Muscle layer of duodenum (tissue), 2 donors: ENCODE measurements around the gene MOB2.
"Not testable (repeated sequence)": the region's sequence is repeated elsewhere in the genome, so short reads cannot be mapped to it uniquely, and the experiment has no call there.

ENCODE experiments used
- H3K27ac ChIP-seq: one replicate; pipeline ENCODE4 v1.7.0; 2013; ENCODE audit warnings: mild to moderate bottlenecking, low read length
- H3K27me3 ChIP-seq: one replicate; pipeline ENCODE4 v1.7.0; 2013; ENCODE audit warnings: low read depth, mild to moderate bottlenecking, control low read depth, low read length
- H3K36me3 ChIP-seq, 2 donors: one replicate each; pipeline ENCODE4 v1.7.0; 2013; ENCODE audit warnings: low read length in 2 of 2, control low read depth in 1 of 2, mild to moderate bottlenecking in 1 of 2; ENCODE audit not compliant: insufficient read depth in 2 of 2, control insufficient read depth in 1 of 2
- H3K4me1 ChIP-seq, 2 donors: one replicate each; pipeline ENCODE4 v1.7.0; 2013; ENCODE audit warnings: low read length in 2 of 2, mild to moderate bottlenecking in 2 of 2, control low read depth in 1 of 2, moderate library complexity in 1 of 2; ENCODE audit not compliant: insufficient read depth in 2 of 2, control insufficient read depth in 1 of 2
- H3K4me3 ChIP-seq, 2 donors: one replicate each; pipeline ENCODE4 v1.7.0; 2013; ENCODE audit warnings: low read length in 2 of 2, low read depth in 1 of 2, mild to moderate bottlenecking in 1 of 2
- H3K9me3 ChIP-seq, 2 donors: one replicate each; pipeline ENCODE4 v1.7.0; 2013; ENCODE audit warnings: low read length in 2 of 2, control low read depth in 1 of 2, mild to moderate bottlenecking in 1 of 2; ENCODE audit not compliant: control insufficient read depth in 1 of 2
- donor health status: healthy.

The MOB2 gene

GRCh38 chr11:1442163-1442562 lies 44.4 kb downstream of the MOB2 start:
- Histone ChIP-seq H3K36me3 (no peaks in the 10 kb centered on the region), H3K4me1 (peaks cover 0 to 2% of the 10 kb centered on the region in 2 donors), H3K4me3 (no peak overlapping the region), H3K27ac (no peak overlapping the region), H3K9me3 (no peaks in the 10 kb centered on the region), H3K27me3 (no peaks in the 10 kb centered on the region)

DNA sequence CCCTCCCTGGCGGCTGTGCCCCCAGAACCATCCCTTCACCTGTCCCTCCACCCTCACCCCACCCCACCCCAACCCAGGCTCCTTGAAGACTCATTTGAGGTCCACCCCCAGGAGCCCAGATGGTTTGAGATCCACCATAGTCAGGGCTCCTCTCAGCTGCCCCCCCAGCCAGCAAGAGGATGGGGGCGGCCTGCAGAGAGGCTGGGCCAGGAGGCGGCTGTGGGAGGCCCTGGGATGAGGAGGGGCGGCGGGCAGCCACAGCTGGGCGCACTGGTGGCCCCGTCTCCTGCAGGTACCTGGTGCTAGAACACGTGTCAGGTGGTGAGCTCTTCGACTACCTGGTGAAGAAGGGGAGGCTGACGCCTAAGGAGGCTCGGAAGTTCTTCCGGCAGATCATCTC lies 46.1 kb downstream of the MOB2 start:
- Histone ChIP-seq H3K27me3 (no peaks in the 10 kb centered on the region), H3K4me3 (no peak overlapping the region), H3K4me1 (peaks cover 0 to 2% of the 10 kb centered on the region in 2 donors)

GRCh38 chr11:1440066-1440465 lies 46.5 kb downstream of the MOB2 start:
- Histone ChIP-seq H3K27me3 (no peaks in the 10 kb centered on the region), H3K4me3 (no peak overlapping the region), H3K9me3 (no peaks in the 10 kb centered on the region), H3K27ac (no peak overlapping the region), H3K4me1 (peaks cover 0 to 2% of the 10 kb centered on the region in 2 donors), H3K36me3 (no peaks in the 10 kb centered on the region)

More for the DNA sequence above, 46.1 kb downstream of the MOB2 start:
- Histone ChIP-seq H3K27ac (no peak overlapping the region), H3K36me3 (no peaks in the 10 kb centered on the region), H3K9me3 (no peaks in the 10 kb centered on the region)

- Histone ChIP-seq H3K36me3 (no peaks in the 10 kb centered on the region), H3K4me1 (peaks cover 0 to 2% of the 10 kb centered on the region in 2 donors), H3K9me3 (no peaks in the 10 kb centered on the region), H3K27me3 (no peaks in the 10 kb centered on the region), H3K27ac (no peak overlapping the region), H3K4me3 (no peak overlapping the region)
Measured at GRCh38 chr11:1439341-1439740, 47.2 kb downstream of the MOB2 start.

- Histone ChIP-seq H3K4me1 (peaks cover 0 to 2% of the 10 kb centered on the region in 2 donors), H3K27me3 (no peaks in the 10 kb centered on the region), H3K27ac (no peak overlapping the region), H3K9me3 (no peaks in the 10 kb centered on the region), H3K4me3 (no peak overlapping the region), H3K36me3 (no peaks in the 10 kb centered on the region)
Measured at GRCh38 chr11:1438967-1439330, 47.6 kb downstream of the MOB2 start.

GRCh38 chr11:1438261-1438966 lies 48.2 kb downstream of the MOB2 start:
- Histone ChIP-seq H3K27ac (no peak overlapping the region), H3K4me1 (peaks cover 0 to 2% of the 10 kb centered on the region in 2 donors), H3K27me3 (no peaks in the 10 kb centered on the region), H3K4me3 (no peak overlapping the region), H3K36me3 (no peaks in the 10 kb centered on the region), H3K9me3 (no peaks in the 10 kb centered on the region)

DNA sequence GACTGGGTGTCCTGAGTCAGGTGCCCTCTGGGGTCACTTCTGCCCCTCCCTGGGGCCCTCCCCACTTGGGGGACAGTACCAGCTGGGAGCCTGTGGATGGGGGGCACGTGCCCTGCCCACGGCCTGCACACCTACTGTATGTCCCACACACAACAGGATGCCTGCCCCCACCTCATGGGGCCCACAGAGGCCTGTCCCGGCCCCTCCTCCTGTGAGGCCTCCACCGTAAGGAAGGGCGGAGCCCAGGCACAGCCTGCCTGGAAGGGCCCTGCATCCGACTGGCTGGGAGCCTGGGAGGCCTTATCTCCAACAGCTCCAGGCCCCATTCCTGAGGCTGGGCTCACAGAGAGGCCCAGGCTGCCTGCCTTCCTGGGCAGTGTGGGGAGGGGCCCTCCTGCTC lies 49.1 kb downstream of the MOB2 start:
- Histone ChIP-seq H3K9me3 (no peaks in the 10 kb centered on the region), H3K4me1 (peaks cover 0 to 2% of the 10 kb centered on the region in 2 donors), H3K27me3 (no peaks in the 10 kb centered on the region), H3K4me3 (no peak overlapping the region), H3K27ac (no peak overlapping the region), H3K36me3 (no peaks in the 10 kb centered on the region)

DNA sequence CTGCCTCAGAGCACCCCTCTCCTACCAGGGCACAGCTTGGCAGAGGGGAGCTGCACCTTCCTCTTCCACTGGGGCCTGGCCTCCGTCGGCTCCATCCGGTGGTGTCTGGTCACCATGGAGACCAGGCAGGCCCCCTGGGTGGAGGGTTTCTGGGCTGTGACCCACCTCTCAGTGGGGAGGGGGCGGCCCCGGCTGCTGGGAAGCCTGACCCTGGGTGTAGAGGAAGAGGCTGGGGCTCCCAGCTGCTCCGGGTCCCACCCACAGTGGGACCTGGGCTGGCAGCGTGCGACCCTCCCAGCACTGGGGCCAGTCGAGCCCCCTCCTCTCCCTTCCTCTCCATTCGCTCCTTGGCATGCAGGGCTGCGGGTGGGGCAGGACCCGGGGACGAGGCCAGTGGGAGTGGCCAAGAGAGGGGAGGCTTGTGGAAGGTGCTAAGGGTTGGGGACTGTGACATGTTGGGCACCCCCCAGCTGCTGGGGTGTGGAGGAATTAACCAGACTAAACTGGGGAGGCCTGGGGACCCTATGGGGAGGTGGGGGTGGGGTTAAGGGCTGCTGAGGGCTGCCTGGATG lies 50.0 kb downstream of the MOB2 start:
- no peaks in the 10 kb centered on the region for H3K27me3 ChIP-seq

GRCh38 chr11:1435820-1436467 lies 50.6 kb downstream of the MOB2 start:
- no peaks in the 10 kb centered on the region for H3K36me3 ChIP-seq
- H3K9me3 ChIP-seq: no peaks in the 10 kb centered on the region
- H3K4me3 ChIP-seq: no peak overlapping the region
- no peak overlapping the region for H3K27ac ChIP-seq
- H3K4me1 ChIP-seq: peaks cover 0 to 2% of the 10 kb centered on the region in 2 donors
- H3K27me3 ChIP-seq: no peaks in the 10 kb centered on the region

More for the DNA sequence above, 50.0 kb downstream of the MOB2 start:
- Histone ChIP-seq H3K27ac (no peak overlapping the region), H3K4me3 (no peak overlapping the region), H3K4me1 (peaks cover 0 to 2% of the 10 kb centered on the region in 2 donors), H3K36me3 (no peaks in the 10 kb centered on the region), H3K9me3 (no peaks in the 10 kb centered on the region)

- not testable (repeated sequence) for H3K36me3 ChIP-seq, H3K4me3 ChIP-seq, H3K4me1 ChIP-seq, H3K27ac ChIP-seq, H3K9me3 ChIP-seq, H3K27me3 ChIP-seq
Measured at GRCh38 chr11:1435479-1435819, 51.1 kb downstream of the MOB2 start.

DNA sequence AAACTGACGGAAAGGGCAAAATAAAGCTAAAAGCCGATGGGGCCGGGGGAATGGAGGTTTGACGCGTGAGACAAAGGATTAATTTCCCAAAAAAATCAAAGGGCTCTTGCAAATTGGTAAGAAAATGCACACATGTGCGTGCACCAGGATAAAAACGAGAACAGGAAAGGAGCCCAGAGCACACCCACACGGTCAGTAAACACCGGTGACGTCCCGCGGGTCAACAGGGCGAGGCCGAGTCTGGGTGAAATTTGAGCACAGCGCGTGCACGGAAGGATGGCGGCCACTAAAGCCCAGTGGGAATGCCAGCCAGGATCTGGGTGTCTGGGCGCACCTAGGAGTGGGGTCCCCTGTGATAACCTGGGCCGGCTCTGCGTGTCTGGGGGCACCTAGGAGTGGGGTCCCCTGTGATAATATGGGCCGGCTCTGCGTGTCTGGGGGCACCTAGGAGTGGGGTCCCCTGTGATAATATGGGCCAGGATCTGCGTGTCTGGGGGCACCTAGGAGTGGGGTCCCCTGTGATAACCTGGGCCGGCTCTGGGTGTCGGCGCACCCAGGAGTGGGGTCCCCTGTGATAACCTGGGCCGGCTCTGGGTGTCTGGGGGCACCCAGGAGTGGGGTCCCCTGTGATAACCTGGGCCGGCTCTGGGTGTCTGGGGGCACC lies 52.5 kb downstream of the MOB2 start:
- no peaks in the 10 kb centered on the region for H3K27me3 ChIP-seq
- H3K36me3 ChIP-seq: no peaks in the 10 kb centered on the region
- H3K27ac ChIP-seq: no peak overlapping the region
- H3K4me3 ChIP-seq: no peak overlapping the region
- peaks cover 0 to 2% of the 10 kb centered on the region in 2 donors for H3K4me1 ChIP-seq
- H3K9me3 ChIP-seq: no peaks in the 10 kb centered on the region
